GM18499 (cell line): Measurements from ENCODE around the gene GPR55.
A peak's percentile ranks its signal among the peaks of the same experiment; 100 is the strongest.

Experiments
- ATAC-seq: cut with Tn5 transposase; IDR thresholded peaks from one replicate; pipeline ENCODE4 v1.9.1; 2021; ENCODE audit warnings: moderate number of reproducible peaks; ENCODE audit not compliant: insufficient read depth, unreplicated experiment

GPR55 gene

GRCh38 chr2:230952226-230952956, 27.3 kb upstream of the GPR55 start:
- no peak for ATAC-seq

- no peak for ATAC-seq
These were observed 26.4 kb upstream of the GPR55 start for GRCh38 chr2:230951396-230951795.

GRCh38 chr2:230950874-230951339, 25.9 kb upstream of the GPR55 start:
- no peak for ATAC-seq

- peak; percentile 35 for ATAC-seq
These were observed 25.2 kb upstream of the GPR55 start for GRCh38 chr2:230949966-230950873.

- no peak for ATAC-seq
These were observed 22.9 kb upstream of the GPR55 start for GRCh38 chr2:230947908-230948365.

GRCh38 chr2:230947235-230947576, 22.2 kb upstream of the GPR55 start:
- ATAC-seq = no peak

- ATAC-seq = no peak
These were observed 21.6 kb upstream of the GPR55 start for GRCh38 chr2:230946429-230947234.

- no peak for ATAC-seq
These were observed 19.8 kb upstream of the GPR55 start for GRCh38 chr2:230944757-230945372.

- ATAC-seq = peak; percentile 38
These were observed 19.1 kb upstream of the GPR55 start for GRCh38 chr2:230944123-230944653.

- no peak for ATAC-seq
These were observed 18.2 kb upstream of the GPR55 start for GRCh38 chr2:230942920-230943896.

GRCh38 chr2:230942371-230942770, 17.3 kb upstream of the GPR55 start:
- ATAC-seq = no peak

- ATAC-seq = no peak
These were observed 16.4 kb upstream of the GPR55 start for GRCh38 chr2:230941202-230942180.

GRCh38 chr2:230940471-230940815, 15.4 kb upstream of the GPR55 start:
- ATAC-seq = no peak

GRCh38 chr2:230939691-230940470, 14.8 kb upstream of the GPR55 start:
- no peak for ATAC-seq

GRCh38 chr2:230939066-230939591, 14.1 kb upstream of the GPR55 start:
- ATAC-seq = no peak

GRCh38 chr2:230938516-230939065, 13.5 kb upstream of the GPR55 start:
- ATAC-seq = no peak
